ENCODE results near the gene RECQL5. TPM values are rescaled to one million over a fixed set of nuclear protein-coding genes. Genes with fewer than 3 reads are reported as not detected.

Gene RECQL5
- total RNA-seq, 1 experiment from 2014 or later: 40.0 TPM

DNA sequence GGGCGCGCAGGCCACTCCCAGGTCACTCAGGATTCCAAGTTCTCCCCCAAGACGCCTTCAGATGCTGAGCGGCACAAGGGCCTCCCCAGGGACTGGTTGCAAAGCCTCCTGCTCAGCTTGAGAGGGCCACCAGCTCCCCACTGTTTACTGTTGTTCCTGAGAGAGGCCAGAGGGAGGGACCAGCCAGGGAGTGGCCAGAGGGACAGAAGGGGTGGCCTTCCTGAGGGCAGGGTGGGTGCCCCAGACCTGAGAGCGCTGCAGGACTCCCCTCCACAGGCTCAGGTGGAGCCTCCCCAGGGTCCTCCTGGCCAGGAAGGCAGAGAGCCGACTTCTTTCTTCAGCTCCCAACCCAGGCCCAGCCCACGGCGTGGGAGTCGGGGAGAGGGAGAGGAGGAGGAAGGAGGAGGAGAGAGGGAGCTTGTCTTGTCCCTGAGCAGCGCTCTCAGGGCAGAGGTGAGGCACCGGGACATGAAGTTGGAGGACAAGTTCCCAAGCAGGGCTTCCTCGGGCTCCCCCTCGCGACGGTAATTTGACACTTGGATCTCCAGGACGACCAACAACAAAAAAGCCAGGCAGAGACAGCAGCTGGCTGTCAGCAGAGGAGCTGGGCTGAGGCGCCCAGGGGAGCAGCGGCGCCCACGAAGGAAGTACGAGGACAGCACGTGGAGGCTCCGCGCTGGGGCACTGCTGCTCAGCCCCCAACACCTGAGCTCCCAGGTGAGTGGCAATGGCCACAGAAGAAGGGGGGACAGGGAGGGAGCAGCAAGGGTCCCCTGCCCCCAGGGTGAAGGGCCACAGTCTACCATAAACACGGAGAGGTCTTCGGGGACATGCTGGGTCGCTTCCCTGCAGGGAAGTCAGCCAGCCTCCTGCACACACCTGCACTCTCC lies 33.2 kb downstream of the RECQL5 start:
- no peak overlapping the region for H3K27ac ChIP-seq (ENCODE audit: insufficient read length, low read depth, low read length)
- H2BK12ac ChIP-seq (ENCODE audit: insufficient read length, low read depth, low read length): no peak overlapping the region
- H3K4me3 Mint-ChIP-seq: peak overlapping the region in 1 of 2 experiments; percentile 62; a peak in 3 of 5 replicates
- TF ChIP-seq, protein P1, sequence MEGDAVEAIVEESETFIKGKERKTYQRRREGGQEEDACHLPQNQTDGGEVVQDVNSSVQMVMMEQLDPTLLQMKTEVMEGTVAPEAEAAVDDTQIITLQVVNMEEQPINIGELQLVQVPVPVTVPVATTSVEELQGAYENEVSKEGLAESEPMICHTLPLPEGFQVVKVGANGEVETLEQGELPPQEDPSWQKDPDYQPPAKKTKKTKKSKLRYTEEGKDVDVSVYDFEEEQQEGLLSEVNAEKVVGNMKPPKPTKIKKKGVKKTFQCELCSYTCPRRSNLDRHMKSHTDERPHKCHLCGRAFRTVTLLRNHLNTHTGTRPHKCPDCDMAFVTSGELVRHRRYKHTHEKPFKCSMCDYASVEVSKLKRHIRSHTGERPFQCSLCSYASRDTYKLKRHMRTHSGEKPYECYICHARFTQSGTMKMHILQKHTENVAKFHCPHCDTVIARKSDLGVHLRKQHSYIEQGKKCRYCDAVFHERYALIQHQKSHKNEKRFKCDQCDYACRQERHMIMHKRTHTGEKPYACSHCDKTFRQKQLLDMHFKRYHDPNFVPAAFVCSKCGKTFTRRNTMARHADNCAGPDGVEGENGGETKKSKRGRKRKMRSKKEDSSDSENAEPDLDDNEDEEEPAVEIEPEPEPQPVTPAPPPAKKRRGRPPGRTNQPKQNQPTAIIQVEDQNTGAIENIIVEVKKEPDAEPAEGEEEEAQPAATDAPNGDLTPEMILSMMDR (conservative IDR thresholded peaks at IDR 0.05): peak; percentile 78
- H3K9me3 ChIP-seq (ENCODE audit: control insufficient read depth, low read depth, low read length): no peaks in the 10 kb centered on the region
- no peaks in the 10 kb centered on the region for H4K20me1 ChIP-seq (ENCODE audit: control insufficient read depth, insufficient read depth, insufficient read length)
- no peak overlapping the region for H3K56ac ChIP-seq (ENCODE audit: insufficient read length, low read depth, low read length)
- H2BK5ac ChIP-seq (ENCODE audit: insufficient read length, low read length): no peak overlapping the region
- H4K8ac ChIP-seq (replicated peaks; ENCODE audit: insufficient read length, low read depth, low read length): no peak overlapping the region
- no peak overlapping the region for H4K91ac ChIP-seq (ENCODE audit: insufficient read length, low read depth, low read length)
- H2AFZ ChIP-seq (ENCODE audit: low read length): no peak overlapping the region
- no CpG with 5 or more reads among the region's 27 CpGs for WGBS (ENCODE audit: extremely low coverage, insufficient read length, low lambda C conversion rate)
- no peak overlapping the region for H2BK120ac ChIP-seq (ENCODE audit: low read depth, low read length, poor library complexity, severe bottlenecking)
- no peak overlapping the region for H3K23ac ChIP-seq (ENCODE audit: insufficient read length, low read depth, low read length)
- peaks cover 0 to 7% (median 0%) of the 10 kb centered on the region in 3 experiments; a peak in 2 of 7 replicates for H3K36me3 Mint-ChIP-seq (ENCODE audit: insufficient read depth in 1 of 3, low read depth in 3 of 3)
- H2BK20ac ChIP-seq (ENCODE audit: low read depth, low read length, poor library complexity, severe bottlenecking): no peak overlapping the region
- H3K18ac ChIP-seq (ENCODE audit: insufficient read length, low read depth, low read length): no peak overlapping the region
- no peak overlapping the region for H2BK15ac ChIP-seq (ENCODE audit: low read depth, low read length)
- no peak overlapping the region for H3K4ac ChIP-seq (ENCODE audit: low read depth, low read length)
- no peak overlapping the region; the same call in 1 of the 2 replicates for H3K14ac ChIP-seq (ENCODE audit: insufficient read depth, low read length)
- DNase-seq: peak; percentile 98
- no peaks in the 10 kb centered on the region; the same call in 1 of the 2 replicates for H3K4me1 ChIP-seq (ENCODE audit: insufficient read depth, low read length)
- H4K5ac ChIP-seq (ENCODE audit: insufficient read length, low read depth, low read length): no peak overlapping the region
- H3K9ac ChIP-seq (ENCODE audit: extremely low read depth, insufficient read length, low read length): no peak overlapping the region
- no peak overlapping the region for H2AK5ac ChIP-seq (ENCODE audit: insufficient read length, low read length)
- H3K4me2 ChIP-seq (ENCODE audit: insufficient read depth, insufficient read length, low read length): no peak overlapping the region
- H3K9me3 Mint-ChIP-seq: no peaks in the 10 kb centered on the region
- no peaks in the 10 kb centered on the region for H3K23me2 ChIP-seq (ENCODE audit: insufficient read length, low read depth, low read length, poor library complexity, severe bottlenecking)
- H3K79me1 ChIP-seq (ENCODE audit: insufficient read depth, low read depth, low read length, poor library complexity, severe bottlenecking): no peaks in the 10 kb centered on the region
- H3K79me2 ChIP-seq (ENCODE audit: insufficient read depth, low read length): no peaks in the 10 kb centered on the region
- H3K27me3 ChIP-seq (ENCODE audit: insufficient read depth, low read length): no peaks in the 10 kb centered on the region
- H3T11ph ChIP-seq (ENCODE audit: low read length): no peak overlapping the region
- no peaks in the 10 kb centered on the region for H3K27me3 Mint-ChIP-seq (ENCODE audit: low read depth)
- H3K4me1 Mint-ChIP-seq: peaks cover 16 to 24% of the 10 kb centered on the region in 2 experiments
- H3K27ac Mint-ChIP-seq: peak overlapping the region in 2 of 3 experiments; percentile 57 to 78; a peak in 2 of 7 replicates

Measured in H9 (cell line).